Pancreas (tissue), 10 donors: ENCODE data around the gene ATP10D. TPM values are rescaled to one million over a fixed set of nuclear protein-coding genes. Genes with fewer than 3 reads are reported as not detected.

Source experiments
- ATAC-seq, 4 donors: fragments of 200-7000 bp; cut with Tn5 transposase; one replicate each; pipeline versions ENCODE4 v1.8.0 to v1.9.1; 2020; ENCODE audit warnings: mild to moderate bottlenecking in 4 of 4, moderate library complexity in 4 of 4
- DNase-seq, 6 donors: peaks; one replicate each; pipeline ENCODE4 v3.0.0-alpha.2; 2020
- FAIRE-seq: peaks from 2 replicates; lab custom pipeline; 2012; peaks lifted over from hg19 to GRCh38; lab: Jason Lieb, UNC
- H3K27ac ChIP-seq, 4 donors: fragments of 200-600 bp; sonication (generic); 1 replicate in 3 of 4; 2 replicates in 1 of 4; pipeline versions ENCODE4 v1.5.0 to v1.8.0; 2020
- H3K27me3 ChIP-seq, 4 donors: fragments of 200-600 bp; one replicate each; pipeline ENCODE4 v1.8.0; 2021
- H3K36me3 ChIP-seq, 3 donors: fragments of 200-600 bp; sonication (generic) in 1 of 3; one replicate each; pipeline versions ENCODE4 v1.5.0 to v1.8.0; 2020 to 2021
- H3K4me1 ChIP-seq, 3 donors: fragments of 200-600 bp; one replicate each; pipeline ENCODE4 v1.8.0; 2021
- H3K4me3 ChIP-seq, 4 donors: fragments of 200-600 bp; sonication (generic) in 2 of 4; one replicate each; pipeline versions ENCODE4 v1.5.0 to v1.8.0; 2020 to 2021
- H3K9me3 ChIP-seq, 4 donors: fragments of 200-600 bp; one replicate each; pipeline ENCODE4 v1.8.0; 2021
- CTCF ChIP-seq, 4 donors: fragments of 200-600 bp; sonication (generic) in 3 of 4; IDR thresholded peaks; one replicate each; pipeline versions ENCODE4 v1.5.0 to v1.8.0; 2021; ENCODE audit warnings: antibody characterized with exemption in 4 of 4
- WGBS, 2 donors: extraction: QIAGEN DNeasy Blood & Tissue Kit; methylation state at CpG; one replicate each; pipeline ENCODE4 v1.1.7; 2013; 5-methylcytosine and 5-hydroxymethylcytosine counted together
- intact Hi-C, 3 donors: fragments of 100-400 bp; cut with DNase I; formaldehyde crosslinking; loops; one replicate each; pipeline versions ENCODE4 v1.11.1 to v1.14.2; 2022
- polyA plus RNA-seq, 2 donors: library from polyadenylated mRNA; stranded (reverse); fragments of 200-250 nt; gene quantifications; one replicate each; pipeline ENCODE4 v1.2.3, GENCODE V29; 2013
- total RNA-seq, 6 donors: library from RNA; stranded (reverse); fragmentation: NEBNext Ultra II Directional in 4 of 6; extraction: Animal tissue kit (Norgen Biotek cat#: 25700) in 4 of 6; gene quantifications; one replicate each; pipeline versions ENCODE4 v1.2.1 to v1.2.4, GENCODE V29; 2021 to 2023
- donor health status: healthy with polysubstance abuse.
- donor health status: DM: no; HTN: no; CAD: no; lungs with moderate emphysema.
- donor health status: DM: no; HTN: no; CAD: no.
- donor health status: control.
- donor health status: control.
- donor health status: Bipolar disorder and iron deficiency.
- donor health status: DM: yes; HTN: yes; CAD: no.
- donor health status: DM: no; HTN: no; CAD: no.
- donor health status: DM: no; HTN: no; CAD: no.
- donor health status: DM: yes; HTN: yes; CAD: no.

Gene ATP10D
- total and polyA plus RNA-seq, 8 donors = 2.1 to 20.5 (median 7.5) TPM

GRCh38 chr4:47641755-47642154, 156.7 kb downstream of the ATP10D start:
- Histone ChIP-seq H3K9me3 (no peaks in the 10 kb centered on the region), H3K4me3 (no peak overlapping the region), H3K4me1 (no peaks in the 10 kb centered on the region), H3K27ac (no peak overlapping the region), H3K36me3 (no peaks in the 10 kb centered on the region), H3K27me3 (no peaks in the 10 kb centered on the region)
- no peak for TF ChIP-seq CTCF (IDR thresholded peaks at IDR 0.05)
- WGBS, 2 donors = 51 to 56% methylated on average over 1 of the region's 1 CpG
- ATAC-seq = no peak
- no peak for FAIRE-seq
- intact Hi-C loops = no loop called here
- no peak for DNase-seq

- Histone ChIP-seq H3K4me1 (no peaks in the 10 kb centered on the region), H3K9me3 (no peaks in the 10 kb centered on the region), H3K27ac (no peak overlapping the region), H3K4me3 (no peak overlapping the region), H3K27me3 (no peaks in the 10 kb centered on the region), H3K36me3 (no peaks in the 10 kb centered on the region)
- no peak for TF ChIP-seq CTCF (IDR thresholded peaks at IDR 0.05)
- FAIRE-seq = no peak
- ATAC-seq = no peak
- intact Hi-C loops = no loop called here
- WGBS, 2 donors = 81 to 87% methylated on average over 6 of the region's 6 CpGs
- no peak for DNase-seq
Observed at GRCh38 chr4:47642191-47642830, 157.2 kb downstream of the ATP10D start.

Other genes with a start within 250 kb of the ATP10D start
- 1 to 10 TPM; 4.2 to 7.8 (median 6.6) TPM for gene COMMD8, start 21.6 kb upstream of the ATP10D start, total RNA-seq
- 1 to 10 TPM; 6.0 to 9.5 TPM for gene COMMD8, start 21.6 kb upstream of the ATP10D start, polyA plus RNA-seq